ENCODE measurements around the gene S100A9.
"Not testable (repeated sequence)": the region's sequence is repeated elsewhere in the genome, so short reads cannot be mapped to it uniquely, and the experiment has no call there.

The S100A9 gene

GRCh38 chr1:153390938-153391710 is 33.5 kb downstream of the S100A9 start, which contains the start of gene S100A8:
Gene S100A8 (minus strand): TSS chr1:153391073. CDS start chr1:153390535, 538 bp downstream.
- DNase-seq = no peak

DNA sequence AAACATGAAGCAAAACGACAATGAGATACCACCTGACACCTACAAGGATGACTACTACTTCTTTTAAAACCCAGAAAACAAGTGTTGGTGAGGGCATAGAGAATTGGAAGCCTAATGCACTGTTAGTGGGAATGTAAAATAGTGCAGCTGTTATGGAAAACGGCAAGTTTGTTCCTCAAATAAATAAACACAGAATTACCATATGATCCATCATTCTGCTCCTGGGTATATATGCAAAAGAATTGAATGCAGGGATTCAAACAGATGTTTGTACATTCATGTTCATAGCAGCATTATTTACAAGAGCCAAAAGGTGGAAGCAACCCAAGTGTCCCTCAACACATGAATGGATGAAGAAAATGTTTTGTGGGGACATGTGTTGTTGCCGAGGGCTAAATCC is 34.6 kb downstream of the S100A9 start:
- DNase-seq = no peak

GRCh38 chr1:153392822-153393221 is 35.2 kb downstream of the S100A9 start:
- DNase-seq = no peak

- DNase-seq = peak; percentile 43
These were observed 36.3 kb downstream of the S100A9 start for GRCh38 chr1:153393926-153394325.

DNA sequence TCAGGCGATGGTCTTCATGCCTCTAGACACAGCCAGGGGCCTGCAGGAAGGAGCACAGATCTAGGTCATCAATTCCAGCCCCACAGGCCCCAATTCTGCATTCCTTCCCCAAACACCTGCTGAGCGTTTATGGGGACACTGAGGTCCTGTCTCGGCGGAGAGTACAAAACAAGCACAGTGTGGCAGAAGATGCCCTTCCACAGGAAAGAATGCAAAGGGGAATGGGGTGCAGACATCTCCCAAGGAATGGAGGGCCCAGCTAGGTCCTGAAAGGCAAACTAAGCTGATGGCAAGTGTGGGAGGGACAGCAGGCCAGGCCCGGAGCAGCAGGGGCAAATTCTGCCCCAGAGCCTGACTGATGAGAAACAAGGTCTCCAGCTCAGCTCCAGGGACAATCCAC is 36.7 kb downstream of the S100A9 start:
- DNase-seq = no peak

- no peak for DNase-seq
These were observed 37.6 kb downstream of the S100A9 start for GRCh38 chr1:153395136-153395685.

- no peak for DNase-seq
These were observed 38.1 kb downstream of the S100A9 start for GRCh38 chr1:153395776-153396175.

DNA sequence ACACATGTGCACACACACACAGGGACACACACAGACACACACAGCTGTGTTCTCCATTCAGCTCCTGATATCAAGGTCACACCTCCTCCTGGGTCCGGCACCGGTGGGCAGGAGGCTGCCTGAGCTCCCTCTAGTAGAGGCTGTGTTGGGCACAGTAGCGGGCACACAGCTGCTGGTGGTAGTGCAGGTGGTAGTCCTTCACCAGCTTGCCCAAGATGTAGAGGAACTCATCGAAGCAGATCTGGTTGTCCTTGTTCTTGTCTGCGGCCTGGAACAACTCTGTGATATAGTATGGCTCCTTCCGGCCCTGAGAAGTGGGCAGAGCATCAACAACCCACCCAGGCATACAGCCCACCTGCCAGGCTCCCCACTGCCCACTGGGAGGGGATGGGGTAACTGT is 38.8 kb downstream of the S100A9 start:
- DNase-seq = no peak

DNA sequence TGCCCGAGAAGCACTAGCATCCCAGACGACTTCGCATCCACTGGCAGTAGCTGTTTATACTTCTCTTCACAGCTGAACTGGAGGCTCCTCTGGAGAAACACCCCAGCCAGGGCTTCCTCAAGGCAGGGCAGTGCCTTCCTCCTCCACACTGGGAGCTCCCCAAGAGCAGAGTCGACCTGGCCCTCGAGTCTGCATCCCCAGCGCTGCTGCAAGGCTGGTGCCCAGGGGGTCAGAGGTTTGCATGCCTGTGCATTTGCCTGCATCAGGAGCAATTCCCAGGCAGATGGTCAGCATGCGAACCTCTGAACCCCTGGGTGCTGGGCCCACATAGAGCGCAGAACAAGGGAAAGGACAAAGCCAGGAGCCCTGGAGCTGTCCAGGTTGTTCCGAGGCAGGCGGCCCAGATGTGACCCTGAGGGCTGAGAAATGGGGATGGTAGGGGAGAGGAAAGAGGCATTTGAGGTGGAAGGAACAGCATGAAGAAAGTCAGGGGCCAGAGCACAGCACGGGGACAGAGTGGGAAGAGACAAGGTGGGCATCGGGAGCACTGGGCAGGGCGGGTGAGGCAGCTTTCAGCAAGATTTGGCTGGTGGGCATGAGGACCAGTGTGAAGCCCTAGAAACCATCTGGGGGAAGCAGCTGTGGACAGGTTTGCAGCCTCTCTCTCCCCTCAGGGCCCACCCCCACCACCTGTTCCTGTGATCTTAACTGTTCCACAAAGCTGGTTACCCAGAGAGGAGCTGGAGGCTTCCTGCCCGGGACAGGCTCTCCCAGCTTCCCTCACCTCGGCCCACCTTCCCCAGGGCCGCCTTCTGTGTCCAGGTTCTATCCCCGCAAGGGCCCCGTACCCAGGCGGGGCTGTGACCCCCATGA is 39.6 kb downstream of the S100A9 start:
- DNase-seq = peak; percentile 86

- DNase-seq = no peak
These were observed 40.4 kb downstream of the S100A9 start for GRCh38 chr1:153397924-153398651.

DNA sequence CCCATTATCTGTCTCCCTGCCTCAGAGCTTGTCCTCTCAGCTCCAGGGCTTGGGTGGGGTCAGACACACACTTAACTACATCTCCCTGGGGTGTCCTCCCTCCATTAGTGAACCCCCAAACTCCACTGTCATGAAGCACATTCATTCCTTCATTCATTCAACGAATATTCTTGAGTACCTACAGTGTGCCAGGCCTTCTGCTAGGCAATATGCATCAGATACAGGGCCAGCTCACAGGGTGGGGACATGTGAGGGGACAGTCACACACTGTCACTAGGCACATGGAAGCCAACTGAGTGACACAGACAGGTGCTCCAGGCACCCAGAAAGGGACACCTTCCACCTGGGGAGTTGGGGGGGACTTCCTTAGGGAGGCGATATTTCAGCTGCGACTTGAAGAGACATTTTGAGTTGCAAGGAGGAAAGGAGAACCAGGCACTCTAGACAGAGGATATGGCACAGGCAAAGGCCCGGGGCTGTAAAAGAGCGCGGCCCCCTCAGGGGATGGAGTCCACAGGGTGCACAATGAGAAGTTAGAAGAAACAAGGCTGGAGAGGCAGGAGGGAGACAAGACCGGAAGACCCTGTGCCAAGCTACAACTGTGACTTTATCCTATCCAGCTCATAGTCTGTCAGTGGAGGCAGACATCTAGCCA is 41.9 kb downstream of the S100A9 start:
- DNase-seq = no peak

GRCh38 chr1:153400244-153400643 is 42.6 kb downstream of the S100A9 start:
- peak; percentile 54 for DNase-seq

DNA sequence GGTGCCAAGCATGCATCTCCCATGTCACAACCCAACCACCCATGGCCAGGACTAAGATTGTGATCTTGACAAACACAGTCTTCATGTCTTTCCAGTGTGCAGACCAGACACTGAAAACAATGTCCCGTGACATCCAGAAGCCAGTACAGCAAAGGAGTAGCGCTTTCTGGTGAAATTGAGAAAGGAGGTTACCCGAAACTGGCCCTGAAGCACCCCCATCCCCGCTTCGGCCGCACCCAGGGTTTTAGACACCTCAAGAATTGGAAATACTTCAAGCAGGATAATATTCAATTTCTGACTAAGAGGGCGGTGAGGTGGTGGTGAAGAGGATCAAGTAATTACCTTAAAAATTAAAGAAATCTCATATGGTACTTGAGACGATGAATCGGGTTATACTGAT is 43.8 kb downstream of the S100A9 start:
- DNase-seq = no peak

DNA sequence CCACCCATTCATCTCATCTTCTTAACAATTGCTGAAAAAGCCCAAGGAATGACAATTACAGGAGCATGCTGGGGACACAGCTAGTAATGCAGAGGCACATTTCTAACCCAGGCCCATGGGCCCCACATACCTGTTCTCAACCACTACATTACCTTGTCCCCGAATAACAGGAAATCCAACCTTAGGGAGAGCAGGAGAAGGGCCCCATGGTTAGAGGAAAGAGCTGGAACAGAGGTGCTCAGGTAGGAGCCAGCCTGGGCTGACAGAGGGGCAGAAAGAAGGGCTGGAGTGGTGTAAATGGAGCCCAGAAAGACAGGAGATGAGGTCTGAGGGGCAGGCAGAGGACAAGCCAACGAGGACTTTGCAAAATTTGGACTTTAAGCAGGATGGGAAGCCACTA is 44.6 kb downstream of the S100A9 start:
- DNase-seq = no peak

DNA sequence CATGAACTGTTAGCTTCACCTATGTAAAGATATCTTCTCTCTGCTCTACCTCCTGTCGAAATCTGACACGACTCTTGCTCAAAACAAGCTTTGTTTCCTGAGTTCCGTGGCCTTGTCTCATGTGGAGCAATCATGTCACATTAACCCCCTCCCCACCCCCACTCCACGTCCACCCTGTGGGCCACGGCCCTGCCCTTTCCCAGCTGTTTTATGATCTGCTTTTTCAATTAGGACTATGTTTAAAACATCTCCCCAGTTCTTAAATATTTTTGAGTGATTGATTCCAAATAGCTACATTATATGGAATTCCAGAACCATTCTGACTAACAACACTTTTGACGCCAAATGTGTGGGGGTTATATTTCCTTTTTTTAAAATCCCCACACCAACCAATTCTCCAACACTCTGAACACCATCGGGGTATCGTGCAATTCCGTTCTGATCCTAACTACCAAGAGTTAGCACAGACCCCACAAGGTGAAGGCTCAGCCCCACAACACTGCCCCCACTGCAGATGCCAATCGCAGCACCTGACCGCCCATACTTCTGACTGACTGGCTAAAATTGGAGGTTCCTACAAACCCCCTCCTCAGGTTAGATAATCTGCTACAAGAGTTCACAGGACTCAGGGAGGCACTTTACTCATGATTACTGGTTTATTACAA is 45.9 kb downstream of the S100A9 start:
- DNase-seq = no peak

- DNase-seq = no peak
These were observed 46.5 kb downstream of the S100A9 start for GRCh38 chr1:153404086-153404635.

- peak; percentile 58 for DNase-seq
These were observed 47.1 kb downstream of the S100A9 start for GRCh38 chr1:153404768-153405167.

GRCh38 chr1:153405825-153406599 is 48.4 kb downstream of the S100A9 start:
- DNase-seq = not testable (repeated sequence)

GRCh38 chr1:153407274-153407673 is 49.6 kb downstream of the S100A9 start:
- not testable (repeated sequence) for DNase-seq
